Measurements from ENCODE around the gene ATAD3B. TPM values are rescaled to one million over a fixed set of nuclear protein-coding genes. Genes with fewer than 3 reads are reported as not detected.

Gene ATAD3B
- total RNA-seq, 1 experiment from 2014 or later = 46.9 TPM

Other genes with a start within 250 kb of the ATAD3B start
- gene SDF4, start 239.8 kb upstream of the ATAD3B start, total RNA-seq (2022) = 122 and 127 TPM in 2 replicates
- gene B3GALT6, start 239.5 kb upstream of the ATAD3B start, total RNA-seq (2022) = 24.6 and 31.5 TPM in 2 replicates
- 1.5 and 3.3 TPM in 2 replicates for gene C1QTNF12, start 225.0 kb upstream of the ATAD3B start, total RNA-seq (2022)
- gene UBE2J2, start 197.9 kb upstream of the ATAD3B start, total RNA-seq (2022) = 62.1 and 70.5 TPM in 2 replicates
- 1.8 and 2.2 TPM in 2 replicates for gene SCNN1D, start 191.3 kb upstream of the ATAD3B start, total RNA-seq (2022)
- 31.5 and 33.5 TPM in 2 replicates for gene ACAP3, start 163.8 kb upstream of the ATAD3B start, total RNA-seq (2022)
- 15.9 and 27.4 TPM in 2 replicates for gene PUSL1, start 163.2 kb upstream of the ATAD3B start, total RNA-seq (2022)
- gene INTS11, start 147.1 kb upstream of the ATAD3B start, total RNA-seq (2022) = 122 and 129 TPM in 2 replicates
- gene CPTP, start 147.0 kb upstream of the ATAD3B start, total RNA-seq (2022) = 19.3 and 21.0 TPM in 2 replicates
- gene TAS1R3, start 140.5 kb upstream of the ATAD3B start, total RNA-seq (2022) = 0.17 TPM in 1 of 2 replicates, not detected in the other
- gene DVL1, start 122.3 kb upstream of the ATAD3B start, total RNA-seq (2022) = 96.2 and 113 TPM in 2 replicates
- not detected in 2 replicates for gene MXRA8, start 113.2 kb upstream of the ATAD3B start, total RNA-seq (2022)
- gene AURKAIP1, start 96.6 kb upstream of the ATAD3B start, total RNA-seq (2022) = 120 and 148 TPM in 2 replicates
- gene CCNL2, start 72.4 kb upstream of the ATAD3B start, total RNA-seq (2022) = 230 and 248 TPM in 2 replicates
- 131 and 137 TPM in 2 replicates for gene MRPL20, start 64.5 kb upstream of the ATAD3B start, total RNA-seq (2022)
- 0.86 and 1.4 TPM in 2 replicates for gene ANKRD65, start 50.5 kb upstream of the ATAD3B start, total RNA-seq (2022)
- gene VWA1, start 36.1 kb upstream of the ATAD3B start, total RNA-seq (2022) = 0.37 and 0.54 TPM in 2 replicates
- gene ATAD3C, start 22.1 kb upstream of the ATAD3B start, total RNA-seq (2022) = 0.27 and 2.0 TPM in 2 replicates
- 43.1 and 63.2 TPM in 2 replicates for gene ATAD3A, start 40.4 kb downstream of the ATAD3B start, total RNA-seq (2022)
- gene TMEM240, start 68.9 kb downstream of the ATAD3B start, total RNA-seq (2022) = 3.6 and 5.5 TPM in 2 replicates
- gene SSU72, start 103.1 kb downstream of the ATAD3B start, total RNA-seq (2022) = 97.4 and 104 TPM in 2 replicates
- gene FNDC10, start 128.4 kb downstream of the ATAD3B start, total RNA-seq (2022) = 4.3 and 5.1 TPM in 2 replicates
- gene MIB2, start 143.7 kb downstream of the ATAD3B start, total RNA-seq (2022) = 46.4 and 61.3 TPM in 2 replicates
- gene MMP23B, start 160.4 kb downstream of the ATAD3B start, total RNA-seq (2022) = 1.4 and 1.7 TPM in 2 replicates
- 32.0 and 32.5 TPM in 2 replicates for gene CDK11B, start 187.2 kb downstream of the ATAD3B start, total RNA-seq (2022)
- 35.4 and 38.1 TPM in 2 replicates for gene SLC35E2B, start 221.0 kb downstream of the ATAD3B start, total RNA-seq (2022)

Data from MCF 10A (cell line).